Activated T-cell treated with anti-CD3 and anti-CD28 coated beads, Interleukin-2, amount 50 U/mL, for 4 hours (primary cell): ENCODE data around the gene ORC3. TPM values are rescaled to one million over a fixed set of nuclear protein-coding genes. Genes with fewer than 3 reads are reported as not detected.

Experiments
- ATAC-seq, 2 donors: fragments of 200-7000 bp; cut with Tn5 transposase; one replicate each; pipeline ENCODE4 v1.10.0; 2021
- DNase-seq: peaks from one replicate; pipeline ENCODE4 v3.0.0-alpha.2; 2020
- H3K27me3 Mint-ChIP-seq: one replicate; pipeline ENCODE4 v1.8.0; 2021; ENCODE audit warnings: low read depth, mixed read lengths
- H3K36me3 Mint-ChIP-seq: one replicate; pipeline ENCODE4 v1.8.0; 2022; ENCODE audit warnings: mixed read lengths; ENCODE audit not compliant: insufficient read depth
- H3K4me1 Mint-ChIP-seq: one replicate; pipeline ENCODE4 v1.8.0; 2021; ENCODE audit warnings: low read depth, mixed read lengths
- H3K4me3 Mint-ChIP-seq: one replicate; pipeline ENCODE4 v1.8.0; 2021; ENCODE audit warnings: mild to moderate bottlenecking, moderate library complexity, mixed read lengths
- H3K9me3 Mint-ChIP-seq: one replicate; pipeline ENCODE4 v1.8.0; 2021; ENCODE audit warnings: mixed read lengths
- total RNA-seq, 3 donors: library from RNA; stranded (reverse); gene quantifications; one replicate each; pipeline ENCODE4 v1.2.1, GENCODE V29; 2021

Gene ORC3
- total RNA-seq, 3 donors from 2014 or later, result 22.7 to 25.7 (median 23.9) TPM

GRCh38 chr6:87660226-87660911 is 70.4 kb downstream of the ORC3 start:
- ATAC-seq (no peak), DNase-seq (no peak)
- Mint-ChIP-seq H3K9me3 (no peaks in the 10 kb centered on the region), H3K4me3 (no peak overlapping the region), H3K4me1 (peaks cover 12% of the 10 kb centered on the region), H3K36me3 (peaks cover 28% of the 10 kb centered on the region), H3K27me3 (no peaks in the 10 kb centered on the region)

- no peak for DNase-seq
- Mint-ChIP-seq H3K9me3 (no peaks in the 10 kb centered on the region), H3K36me3 (peaks cover 28% of the 10 kb centered on the region), H3K4me3 (no peak overlapping the region), H3K4me1 (peaks cover 12% of the 10 kb centered on the region), H3K27me3 (no peaks in the 10 kb centered on the region)
- no peak for ATAC-seq
Observed at GRCh38 chr6:87661016-87661415, 71.1 kb downstream of the ORC3 start.

- H3K27me3 Mint-ChIP-seq, result no peaks in the 10 kb centered on the region
- H3K9me3 Mint-ChIP-seq, result no peaks in the 10 kb centered on the region
- DNase-seq (no peak), ATAC-seq (no peak)
- no peak overlapping the region for H3K4me3 Mint-ChIP-seq
- peaks cover 28% of the 10 kb centered on the region for H3K36me3 Mint-ChIP-seq
- peaks cover 11% of the 10 kb centered on the region for H3K4me1 Mint-ChIP-seq
Observed at GRCh38 chr6:87661503-87661902, 71.6 kb downstream of the ORC3 start.

GRCh38 chr6:87663434-87663833 is 73.5 kb downstream of the ORC3 start:
- Mint-ChIP-seq H3K4me3 (no peak overlapping the region), H3K9me3 (no peaks in the 10 kb centered on the region), H3K27me3 (no peaks in the 10 kb centered on the region), H3K4me1 (no peaks in the 10 kb centered on the region), H3K36me3 (peaks cover 23% of the 10 kb centered on the region)
- no peak for DNase-seq
- no peak for ATAC-seq

GRCh38 chr6:87664921-87665485 is 75.1 kb downstream of the ORC3 start:
- H3K27me3 Mint-ChIP-seq, result no peaks in the 10 kb centered on the region
- DNase-seq (no peak), ATAC-seq (no peak)
- no peak overlapping the region for H3K4me3 Mint-ChIP-seq
- H3K36me3 Mint-ChIP-seq, result peaks cover 24% of the 10 kb centered on the region
- H3K9me3 Mint-ChIP-seq, result no peaks in the 10 kb centered on the region
- no peaks in the 10 kb centered on the region for H3K4me1 Mint-ChIP-seq

GRCh38 chr6:87667032-87667431 is 77.1 kb downstream of the ORC3 start:
- ATAC-seq, result no peak
- peaks cover 29% of the 10 kb centered on the region for H3K36me3 Mint-ChIP-seq

GRCh38 chr6:87668013-87668412 is 78.1 kb downstream of the ORC3 start:
- peaks cover 32% of the 10 kb centered on the region for H3K36me3 Mint-ChIP-seq
- no peak overlapping the region for H3K4me3 Mint-ChIP-seq
- H3K9me3 Mint-ChIP-seq, result no peaks in the 10 kb centered on the region
- DNase-seq (no peak), ATAC-seq (no peak)
- no peaks in the 10 kb centered on the region for H3K27me3 Mint-ChIP-seq
- H3K4me1 Mint-ChIP-seq, result peaks cover 12% of the 10 kb centered on the region

More at GRCh38 chr6:87667032-87667431, 77.1 kb downstream of the ORC3 start:
- no peak overlapping the region for H3K4me3 Mint-ChIP-seq
- no peak for DNase-seq
- H3K27me3 Mint-ChIP-seq, result no peaks in the 10 kb centered on the region
- no peaks in the 10 kb centered on the region for H3K9me3 Mint-ChIP-seq
- H3K4me1 Mint-ChIP-seq, result peaks cover 12% of the 10 kb centered on the region

- no peak for ATAC-seq
Observed at GRCh38 chr6:87669051-87669450, 79.1 kb downstream of the ORC3 start.

GRCh38 chr6:87670707-87671106 is 80.8 kb downstream of the ORC3 start:
- no peak for DNase-seq
- H3K4me3 Mint-ChIP-seq, result no peak overlapping the region
- H3K27me3 Mint-ChIP-seq, result no peaks in the 10 kb centered on the region
- no peaks in the 10 kb centered on the region for H3K9me3 Mint-ChIP-seq
- H3K4me1 Mint-ChIP-seq, result peaks cover 12% of the 10 kb centered on the region
- no peak for ATAC-seq
- H3K36me3 Mint-ChIP-seq, result peaks cover 33% of the 10 kb centered on the region

More at GRCh38 chr6:87669051-87669450, 79.1 kb downstream of the ORC3 start:
- H3K4me1 Mint-ChIP-seq, result peaks cover 12% of the 10 kb centered on the region
- peaks cover 26% of the 10 kb centered on the region for H3K36me3 Mint-ChIP-seq
- H3K9me3 Mint-ChIP-seq, result no peaks in the 10 kb centered on the region
- no peaks in the 10 kb centered on the region for H3K27me3 Mint-ChIP-seq
- DNase-seq, result no peak
- no peak overlapping the region for H3K4me3 Mint-ChIP-seq

GRCh38 chr6:87671555-87672029 is 81.7 kb downstream of the ORC3 start:
- DNase-seq, result no peak
- Mint-ChIP-seq H3K36me3 (peaks cover 34% of the 10 kb centered on the region), H3K27me3 (no peaks in the 10 kb centered on the region)

GRCh38 chr6:87672641-87673040 is 82.7 kb downstream of the ORC3 start:
- no peak for DNase-seq
- Mint-ChIP-seq H3K36me3 (peaks cover 37% of the 10 kb centered on the region), H3K4me3 (no peak overlapping the region), H3K9me3 (no peaks in the 10 kb centered on the region), H3K4me1 (peaks cover 15% of the 10 kb centered on the region), H3K27me3 (no peaks in the 10 kb centered on the region)
- ATAC-seq, result no peak

More at GRCh38 chr6:87671555-87672029, 81.7 kb downstream of the ORC3 start:
- ATAC-seq, result no peak
- no peaks in the 10 kb centered on the region for H3K9me3 Mint-ChIP-seq
- H3K4me1 Mint-ChIP-seq, result peaks cover 12% of the 10 kb centered on the region
- no peak overlapping the region for H3K4me3 Mint-ChIP-seq

- Mint-ChIP-seq H3K4me1 (peaks cover 19% of the 10 kb centered on the region), H3K9me3 (no peaks in the 10 kb centered on the region), H3K4me3 (no peak overlapping the region), H3K27me3 (no peaks in the 10 kb centered on the region), H3K36me3 (peaks cover 37% of the 10 kb centered on the region)
- no peak for ATAC-seq
- DNase-seq, result no peak
Observed at GRCh38 chr6:87673237-87673636, 83.3 kb downstream of the ORC3 start.

GRCh38 chr6:87674290-87674689 is 84.4 kb downstream of the ORC3 start:
- Mint-ChIP-seq H3K36me3 (peaks cover 38% of the 10 kb centered on the region), H3K27me3 (no peaks in the 10 kb centered on the region), H3K4me3 (no peak overlapping the region), H3K4me1 (peaks cover 20% of the 10 kb centered on the region), H3K9me3 (no peaks in the 10 kb centered on the region)
- ATAC-seq (no peak), DNase-seq (no peak)

GRCh38 chr6:87675004-87675681 is 85.2 kb downstream of the ORC3 start:
- Mint-ChIP-seq H3K27me3 (no peaks in the 10 kb centered on the region), H3K9me3 (no peaks in the 10 kb centered on the region), H3K36me3 (peaks cover 38% of the 10 kb centered on the region), H3K4me1 (peaks cover 24% of the 10 kb centered on the region), H3K4me3 (no peak overlapping the region)
- DNase-seq (no peak), ATAC-seq (no peak)

- no peak for DNase-seq
Observed at GRCh38 chr6:87682310-87682709, 92.4 kb downstream of the ORC3 start.

More at GRCh38 chr6:87682310-87682709, 92.4 kb downstream of the ORC3 start:
- peaks cover 23% of the 10 kb centered on the region for H3K36me3 Mint-ChIP-seq
- no peaks in the 10 kb centered on the region for H3K27me3 Mint-ChIP-seq
- H3K4me1 Mint-ChIP-seq, result peaks cover 70% of the 10 kb centered on the region
- H3K9me3 Mint-ChIP-seq, result no peaks in the 10 kb centered on the region
- peak; percentile 89 to 90 for ATAC-seq
- no peak overlapping the region for H3K4me3 Mint-ChIP-seq
